ENCODE results near the gene SYNJ2. TPM values are rescaled to one million over a fixed set of nuclear protein-coding genes. Genes with fewer than 3 reads are reported as not detected.

The SYNJ2 gene, protein sequence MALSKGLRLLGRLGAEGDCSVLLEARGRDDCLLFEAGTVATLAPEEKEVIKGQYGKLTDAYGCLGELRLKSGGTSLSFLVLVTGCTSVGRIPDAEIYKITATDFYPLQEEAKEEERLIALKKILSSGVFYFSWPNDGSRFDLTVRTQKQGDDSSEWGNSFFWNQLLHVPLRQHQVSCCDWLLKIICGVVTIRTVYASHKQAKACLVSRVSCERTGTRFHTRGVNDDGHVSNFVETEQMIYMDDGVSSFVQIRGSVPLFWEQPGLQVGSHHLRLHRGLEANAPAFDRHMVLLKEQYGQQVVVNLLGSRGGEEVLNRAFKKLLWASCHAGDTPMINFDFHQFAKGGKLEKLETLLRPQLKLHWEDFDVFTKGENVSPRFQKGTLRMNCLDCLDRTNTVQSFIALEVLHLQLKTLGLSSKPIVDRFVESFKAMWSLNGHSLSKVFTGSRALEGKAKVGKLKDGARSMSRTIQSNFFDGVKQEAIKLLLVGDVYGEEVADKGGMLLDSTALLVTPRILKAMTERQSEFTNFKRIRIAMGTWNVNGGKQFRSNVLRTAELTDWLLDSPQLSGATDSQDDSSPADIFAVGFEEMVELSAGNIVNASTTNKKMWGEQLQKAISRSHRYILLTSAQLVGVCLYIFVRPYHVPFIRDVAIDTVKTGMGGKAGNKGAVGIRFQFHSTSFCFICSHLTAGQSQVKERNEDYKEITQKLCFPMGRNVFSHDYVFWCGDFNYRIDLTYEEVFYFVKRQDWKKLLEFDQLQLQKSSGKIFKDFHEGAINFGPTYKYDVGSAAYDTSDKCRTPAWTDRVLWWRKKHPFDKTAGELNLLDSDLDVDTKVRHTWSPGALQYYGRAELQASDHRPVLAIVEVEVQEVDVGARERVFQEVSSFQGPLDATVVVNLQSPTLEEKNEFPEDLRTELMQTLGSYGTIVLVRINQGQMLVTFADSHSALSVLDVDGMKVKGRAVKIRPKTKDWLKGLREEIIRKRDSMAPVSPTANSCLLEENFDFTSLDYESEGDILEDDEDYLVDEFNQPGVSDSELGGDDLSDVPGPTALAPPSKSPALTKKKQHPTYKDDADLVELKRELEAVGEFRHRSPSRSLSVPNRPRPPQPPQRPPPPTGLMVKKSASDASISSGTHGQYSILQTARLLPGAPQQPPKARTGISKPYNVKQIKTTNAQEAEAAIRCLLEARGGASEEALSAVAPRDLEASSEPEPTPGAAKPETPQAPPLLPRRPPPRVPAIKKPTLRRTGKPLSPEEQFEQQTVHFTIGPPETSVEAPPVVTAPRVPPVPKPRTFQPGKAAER (N-terminal part only)
- total RNA-seq (ENCODE audit: low replicate concordance): 31.7 and 64.1 TPM in 2 replicates

GRCh38 chr6:157981395-157982101 lies at the start of gene SYNJ2:
Gene SYNJ2 (plus strand): TSS chr6:157981863. CDS start chr6:157981962, 99 bp downstream.

Other genes with a start within 250 kb of the SYNJ2 start
- 41.1 and 103 TPM in 2 replicates for gene SNX9, start 158.6 kb upstream of the SYNJ2 start, total RNA-seq (ENCODE audit: low replicate concordance)
- gene SERAC1, start 186.4 kb downstream of the SYNJ2 start, total RNA-seq (ENCODE audit: low replicate concordance): 8.5 and 10.4 TPM in 2 replicates
- gene GTF2H5, start 186.5 kb downstream of the SYNJ2 start, total RNA-seq (ENCODE audit: low replicate concordance): 7.5 and 9.7 TPM in 2 replicates